Measurements from ENCODE around the gene ZSCAN16.

The ZSCAN16 gene

GRCh38 chr6:28172006-28172405, 47.6 kb downstream of the ZSCAN16 start:
- no peak for DNase-seq (ENCODE audit: low spot score)

GRCh38 chr6:28176373-28176772, 52.0 kb downstream of the ZSCAN16 start:
- DNase-seq (ENCODE audit: low spot score): no peak

Measured in germinal center (tissue), 1 donor.